GM20000 (cell line): ENCODE results near the gene SAPCD1.

Source experiments
- DNase-seq: peaks from one replicate; pipeline ENCODE4 v3.0.0; 2012; ENCODE audit warnings: low spot score
- TF ChIP-seq, protein P1 (sequence below): IDR thresholded peaks from 2 replicates; pipeline ENCODE4 v1.5.1; 2012; ENCODE audit warnings: mild to moderate bottlenecking, control low read depth; ENCODE audit errors: extremely low read depth, missing control alignments

SAPCD1 gene

DNA sequence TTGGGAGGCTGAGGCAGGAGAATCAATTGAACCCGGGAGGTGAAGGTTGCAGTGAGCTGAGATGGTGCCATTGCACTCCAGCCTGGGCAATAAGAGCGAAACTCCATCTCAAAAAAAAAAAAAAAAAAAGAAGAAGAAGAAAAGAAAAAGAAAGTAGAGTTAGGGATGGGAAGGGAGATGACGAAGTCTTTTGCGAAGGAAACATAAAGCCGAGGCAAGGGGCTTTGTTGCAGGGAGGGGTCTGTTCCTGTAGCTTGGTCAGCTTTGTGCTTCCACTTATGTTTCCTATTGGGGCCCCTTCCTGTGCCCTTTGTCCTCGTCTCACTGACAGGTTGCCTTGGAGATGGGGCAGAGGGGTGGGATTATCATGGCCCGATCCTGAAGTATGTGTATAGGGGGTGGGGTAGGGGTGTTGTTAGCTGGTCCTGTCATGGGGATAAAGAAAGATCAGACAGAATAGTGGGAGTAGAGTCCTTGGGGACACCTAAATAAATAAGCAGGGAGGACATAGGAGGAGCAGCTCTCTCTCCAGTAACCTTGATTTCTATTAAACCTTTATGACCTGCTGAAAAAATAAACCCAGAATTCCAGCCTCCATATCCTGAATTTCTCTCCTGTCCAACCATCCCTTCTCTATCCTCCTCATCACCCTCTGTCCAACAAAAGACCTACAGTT, 25.0 kb upstream of the SAPCD1 start:
- TF ChIP-seq, protein P1, sequence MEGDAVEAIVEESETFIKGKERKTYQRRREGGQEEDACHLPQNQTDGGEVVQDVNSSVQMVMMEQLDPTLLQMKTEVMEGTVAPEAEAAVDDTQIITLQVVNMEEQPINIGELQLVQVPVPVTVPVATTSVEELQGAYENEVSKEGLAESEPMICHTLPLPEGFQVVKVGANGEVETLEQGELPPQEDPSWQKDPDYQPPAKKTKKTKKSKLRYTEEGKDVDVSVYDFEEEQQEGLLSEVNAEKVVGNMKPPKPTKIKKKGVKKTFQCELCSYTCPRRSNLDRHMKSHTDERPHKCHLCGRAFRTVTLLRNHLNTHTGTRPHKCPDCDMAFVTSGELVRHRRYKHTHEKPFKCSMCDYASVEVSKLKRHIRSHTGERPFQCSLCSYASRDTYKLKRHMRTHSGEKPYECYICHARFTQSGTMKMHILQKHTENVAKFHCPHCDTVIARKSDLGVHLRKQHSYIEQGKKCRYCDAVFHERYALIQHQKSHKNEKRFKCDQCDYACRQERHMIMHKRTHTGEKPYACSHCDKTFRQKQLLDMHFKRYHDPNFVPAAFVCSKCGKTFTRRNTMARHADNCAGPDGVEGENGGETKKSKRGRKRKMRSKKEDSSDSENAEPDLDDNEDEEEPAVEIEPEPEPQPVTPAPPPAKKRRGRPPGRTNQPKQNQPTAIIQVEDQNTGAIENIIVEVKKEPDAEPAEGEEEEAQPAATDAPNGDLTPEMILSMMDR = no peak
- DNase-seq = no peak

DNA sequence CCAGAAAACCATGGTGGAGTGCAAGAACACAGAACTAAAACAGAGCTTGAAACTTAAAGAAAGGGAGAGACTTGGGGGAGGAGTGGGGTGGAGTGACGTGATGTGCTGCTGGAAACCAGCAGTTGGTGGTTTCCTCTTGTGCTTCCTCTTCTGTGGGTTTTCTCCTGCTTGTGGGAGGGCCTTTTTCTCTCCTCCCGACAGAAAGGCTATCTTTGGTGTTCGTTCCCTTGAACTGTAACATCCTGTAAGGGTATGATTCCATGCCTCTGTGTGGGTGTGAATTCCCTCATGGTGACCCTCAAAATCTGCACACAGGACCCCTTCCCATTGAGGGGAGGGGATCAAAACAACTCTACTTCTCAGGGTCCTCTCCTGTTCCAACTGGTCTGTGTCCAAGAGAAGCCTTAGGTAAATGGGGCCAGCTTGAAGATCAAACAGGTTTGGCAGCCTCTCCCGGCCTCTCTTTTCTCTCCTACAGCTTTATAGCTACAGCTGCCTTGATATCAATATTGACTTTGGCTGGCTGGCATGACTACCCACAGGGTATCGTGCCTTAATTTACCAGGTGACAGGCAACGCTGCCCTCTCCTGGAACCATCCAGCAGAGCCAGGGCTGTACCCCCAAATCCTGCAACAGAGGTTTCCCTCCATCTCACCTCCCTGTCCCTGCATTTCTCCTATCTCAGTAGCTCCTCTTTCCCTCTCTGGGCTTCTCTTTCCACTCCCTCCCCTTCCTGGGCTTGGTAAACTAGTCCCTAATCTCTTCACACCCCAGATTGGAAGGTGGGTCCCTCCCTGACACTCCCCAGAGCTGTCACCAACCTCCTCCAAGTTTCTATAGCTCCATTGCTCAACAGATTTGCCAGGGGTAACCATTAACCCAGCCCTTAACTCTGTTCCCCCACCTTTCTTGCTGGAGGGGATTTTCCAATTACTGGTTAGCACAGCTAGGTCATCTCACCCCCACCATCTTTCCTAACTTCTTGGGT, 24.2 kb upstream of the SAPCD1 start:
- DNase-seq = peak; percentile 80
- TF ChIP-seq, protein P1 = no peak

DNA sequence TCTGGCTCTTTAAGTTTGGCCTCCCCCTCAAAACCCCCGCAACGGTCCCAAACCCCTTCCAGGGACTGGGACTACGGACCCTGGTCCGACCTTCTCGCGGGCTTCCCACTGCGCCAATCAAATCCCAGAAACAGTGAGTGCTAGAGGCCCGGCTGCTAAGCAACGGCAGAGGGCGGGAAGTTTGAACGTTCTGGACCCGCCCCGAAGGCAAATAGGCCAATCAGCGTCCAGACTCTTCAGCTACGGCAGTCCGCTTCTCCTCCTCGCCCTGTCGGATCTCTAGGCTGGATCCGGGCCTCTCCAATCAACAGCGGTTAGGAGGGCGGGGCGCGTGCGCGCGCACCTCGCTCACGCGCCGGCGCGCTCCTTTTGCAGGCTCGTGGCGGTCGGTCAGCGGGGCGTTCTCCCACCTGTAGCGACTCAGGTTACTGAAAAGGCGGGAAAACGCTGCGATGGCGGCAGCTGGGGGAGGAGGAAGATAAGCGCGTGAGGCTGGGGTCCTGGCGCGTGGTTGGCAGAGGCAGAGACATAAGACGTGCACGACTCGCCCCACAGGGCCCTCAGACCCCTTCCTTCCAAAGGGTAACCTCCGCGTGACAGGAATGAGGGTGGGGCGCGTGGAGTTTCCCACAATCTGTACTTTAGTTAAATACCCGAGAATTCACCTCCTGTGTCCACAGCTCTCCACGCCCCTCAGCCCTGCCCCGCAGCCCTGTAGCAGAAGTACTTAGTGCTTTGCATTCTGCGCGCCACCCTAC, 22.6 kb upstream of the SAPCD1 start, which contains the start of gene MSH5:
MSH5 (plus strand) TSS at position 367 of the 758 bp plus-strand sequence. CDS start 462 bp downstream, outside the sequence.
- peak; percentile 95 for DNase-seq
- TF ChIP-seq, protein P1 = no peak

DNA sequence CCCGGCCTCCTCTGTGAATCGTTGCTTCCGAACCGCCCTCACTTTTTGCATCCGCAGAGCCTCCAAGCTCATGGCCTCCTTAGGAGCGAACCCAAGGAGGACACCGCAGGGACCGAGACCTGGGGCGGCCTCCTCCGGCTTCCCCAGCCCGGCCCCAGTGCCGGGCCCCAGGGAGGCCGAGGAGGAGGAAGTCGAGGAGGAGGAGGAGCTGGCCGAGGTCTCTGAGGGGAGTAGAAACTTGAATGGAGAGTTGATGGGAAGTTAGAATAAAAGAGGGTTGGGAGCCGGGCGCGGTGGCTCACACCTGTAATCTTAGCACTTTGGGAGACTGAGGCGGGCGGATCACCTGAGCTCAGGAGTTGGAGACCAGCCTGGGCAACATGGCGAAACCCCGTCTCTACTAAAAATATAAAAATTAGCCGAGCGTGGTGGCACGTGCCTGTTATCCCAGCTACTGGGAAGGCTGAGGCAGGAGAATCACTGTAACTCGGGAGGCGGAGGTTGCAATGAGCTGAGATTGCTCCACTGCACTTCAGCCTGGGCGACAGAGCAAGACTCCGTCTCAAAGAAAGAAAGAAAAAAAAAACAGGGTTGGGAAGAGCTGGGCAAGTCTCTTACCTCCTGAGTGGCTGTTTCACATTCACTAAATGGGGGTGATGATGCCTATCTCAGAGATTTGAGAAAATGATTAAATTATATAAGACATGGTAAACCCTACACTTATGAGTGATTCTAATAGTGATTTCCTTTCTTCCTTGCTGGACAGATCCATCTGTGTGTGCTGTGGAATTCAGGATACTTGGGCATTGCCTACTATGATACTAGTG, 21.8 kb upstream of the SAPCD1 start:
- TF ChIP-seq, protein P1 = no peak
- no peak for DNase-seq

DNA sequence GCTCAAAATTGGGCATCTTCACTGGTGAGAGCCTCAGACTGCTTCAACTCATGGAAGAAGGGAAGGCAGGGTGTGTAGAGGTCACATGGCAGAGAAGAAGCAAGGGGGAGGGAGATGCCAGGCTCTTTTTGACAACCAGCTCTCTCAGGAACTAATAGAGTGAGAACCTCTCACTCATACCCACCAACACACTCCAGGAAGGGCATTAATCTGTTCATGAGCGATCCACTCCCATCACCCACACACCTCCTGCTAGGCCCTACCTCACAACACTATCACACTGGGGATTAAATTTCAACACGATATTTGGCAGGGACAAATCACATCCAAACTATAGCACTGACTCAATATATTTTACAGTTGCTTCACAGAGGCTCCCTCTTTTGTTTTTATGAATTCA, 20.6 kb upstream of the SAPCD1 start:
- TF ChIP-seq, protein P1 = no peak
- DNase-seq = no peak

DNA sequence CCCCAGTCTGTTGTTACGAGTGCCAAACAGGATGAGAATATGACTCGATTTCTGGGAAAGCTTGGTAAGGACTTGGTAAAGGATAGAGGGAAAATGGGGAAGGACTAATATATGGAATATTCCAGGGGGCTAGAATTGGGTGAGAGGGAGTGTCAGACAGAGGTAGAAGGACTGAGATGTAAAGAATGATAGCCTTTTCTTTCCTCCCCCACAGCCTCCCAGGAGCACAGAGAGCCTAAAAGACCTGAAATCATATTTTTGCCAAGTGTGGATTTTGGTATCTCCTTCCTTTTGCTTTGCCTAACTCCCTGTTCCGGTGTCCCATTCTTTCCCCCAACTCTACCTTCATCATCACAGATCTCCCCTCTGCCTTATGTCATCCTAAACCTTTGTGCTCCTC, 19.6 kb upstream of the SAPCD1 start:
- TF ChIP-seq, protein P1 = no peak
- DNase-seq = no peak
